ENCODE measurements around the gene FAM131C.

FAM131C gene, protein sequence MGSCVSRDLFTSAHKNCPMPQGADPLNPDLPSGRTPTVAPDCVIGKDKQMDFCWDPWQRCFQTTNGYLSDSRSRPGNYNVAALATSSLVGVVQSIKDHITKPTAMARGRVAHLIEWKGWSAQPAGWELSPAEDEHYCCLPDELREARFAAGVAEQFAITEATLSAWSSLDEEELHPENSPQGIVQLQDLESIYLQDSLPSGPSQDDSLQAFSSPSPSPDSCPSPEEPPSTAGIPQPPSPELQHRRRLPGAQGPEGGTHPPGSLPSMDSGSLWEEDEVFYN

DNA sequence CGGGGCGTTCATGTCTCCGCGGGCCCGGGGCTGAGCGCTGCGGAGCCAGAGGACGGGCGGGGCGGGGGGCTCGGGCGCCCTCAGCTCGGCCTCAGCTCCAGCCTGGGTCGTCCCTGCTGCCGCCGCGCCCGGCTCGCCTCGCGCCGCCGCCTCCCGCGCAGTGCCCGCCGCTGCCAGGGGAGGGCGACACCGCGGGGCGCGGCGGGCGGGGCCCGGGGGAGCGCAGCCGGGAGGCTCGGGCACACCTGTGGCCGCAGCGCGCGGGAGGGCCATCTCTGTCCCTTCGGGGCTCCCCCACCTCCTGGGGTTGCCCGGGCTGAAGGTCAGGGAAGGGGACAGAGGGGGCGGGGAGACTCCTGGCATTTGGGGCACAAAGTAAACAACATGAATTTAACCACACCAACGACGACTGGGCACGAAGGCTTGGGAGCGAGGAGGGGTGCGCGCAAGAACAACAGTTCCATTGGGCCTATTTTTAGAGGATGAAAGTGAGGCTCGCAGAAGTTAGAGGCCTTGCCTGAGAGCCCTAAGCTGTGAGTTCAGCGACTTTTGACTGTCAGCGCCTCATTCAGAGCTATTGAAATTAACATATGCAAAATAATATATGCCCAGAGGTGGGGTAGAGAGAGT lies at the start of gene FAM131C:
FAM131C (minus strand) TSS at position 162 of the 630 bp plus-strand sequence. CDS start 209 bp downstream, outside the sequence.
- no peak for DNase-seq (ENCODE audit: low read depth)
- no peak for TF ChIP-seq CTCF (conservative IDR thresholded peaks at IDR 0.05; ENCODE audit: low read depth, low read length)
- peak within 1 kb of the TSS; percentile 40 for H3K4me3 ChIP-seq (ENCODE audit: low read length)

DNA sequence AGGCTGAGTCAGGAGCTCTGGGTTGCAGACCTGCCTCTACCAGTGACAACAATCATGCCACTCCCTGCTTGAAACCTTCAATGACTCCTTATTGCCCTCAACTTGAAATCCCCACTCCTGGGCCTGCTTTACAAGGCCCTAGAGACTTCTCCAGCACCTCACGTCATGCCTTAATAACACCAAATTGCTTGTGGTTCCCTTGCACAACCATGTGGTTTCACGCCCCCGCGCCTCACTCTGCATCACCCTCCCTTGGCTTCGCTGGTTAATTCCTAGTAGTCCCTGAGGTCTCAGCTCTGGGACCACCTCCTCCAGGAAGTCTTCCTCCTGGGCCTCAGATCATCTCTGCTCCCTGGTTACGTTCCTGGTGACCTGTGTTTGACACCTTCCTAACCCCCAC lies 49.5 kb upstream of the FAM131C start:
- DNase-seq (ENCODE audit: low read depth), result no peak
- TF ChIP-seq CTCF (conservative IDR thresholded peaks at IDR 0.05; ENCODE audit: low read depth, low read length), result no peak
- no peak overlapping the region for H3K4me3 ChIP-seq (ENCODE audit: low read length)

GRCh38 chr1:16122350-16122881 lies 49.0 kb upstream of the FAM131C start:
- DNase-seq (ENCODE audit: low read depth), result no peak
- no peak for TF ChIP-seq CTCF (conservative IDR thresholded peaks at IDR 0.05; ENCODE audit: low read depth, low read length)

DNA sequence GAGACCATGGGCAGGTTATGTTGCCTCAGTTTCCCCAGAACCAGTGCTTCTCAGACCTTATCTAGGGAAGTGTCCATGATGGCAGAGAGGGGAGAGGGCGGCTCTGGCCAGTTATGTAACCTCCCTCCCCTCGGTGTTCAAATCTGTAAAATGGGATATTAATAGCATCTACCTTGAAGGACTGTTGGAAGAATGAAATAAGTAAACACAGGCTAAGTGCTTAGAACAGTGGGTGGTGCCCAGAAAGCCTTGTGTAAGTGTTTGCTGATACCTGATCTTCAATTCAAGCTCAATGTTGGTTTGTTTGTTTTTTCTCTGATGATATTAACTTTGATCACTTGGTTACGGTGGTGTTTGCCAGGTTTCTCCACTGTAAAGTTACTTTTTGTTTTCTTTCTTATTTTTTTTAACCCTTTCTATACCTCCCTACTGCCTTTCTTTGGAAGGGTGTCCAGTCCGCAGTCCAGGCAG lies 47.5 kb upstream of the FAM131C start:
- DNase-seq (ENCODE audit: low read depth), result no peak
- TF ChIP-seq CTCF (conservative IDR thresholded peaks at IDR 0.05; ENCODE audit: low read depth, low read length), result no peak
- H3K4me3 ChIP-seq (ENCODE audit: low read length), result no peak overlapping the region

More at GRCh38 chr1:16122350-16122881, 49.0 kb upstream of the FAM131C start:
- H3K4me3 ChIP-seq (ENCODE audit: low read length), result no peak overlapping the region

- TF ChIP-seq CTCF (conservative IDR thresholded peaks at IDR 0.05; ENCODE audit: low read depth, low read length), result no peak
- DNase-seq (ENCODE audit: low read depth), result no peak
- H3K4me3 ChIP-seq (ENCODE audit: low read length), result no peak overlapping the region
Measured at GRCh38 chr1:16120407-16120806, 47.0 kb upstream of the FAM131C start.

DNA sequence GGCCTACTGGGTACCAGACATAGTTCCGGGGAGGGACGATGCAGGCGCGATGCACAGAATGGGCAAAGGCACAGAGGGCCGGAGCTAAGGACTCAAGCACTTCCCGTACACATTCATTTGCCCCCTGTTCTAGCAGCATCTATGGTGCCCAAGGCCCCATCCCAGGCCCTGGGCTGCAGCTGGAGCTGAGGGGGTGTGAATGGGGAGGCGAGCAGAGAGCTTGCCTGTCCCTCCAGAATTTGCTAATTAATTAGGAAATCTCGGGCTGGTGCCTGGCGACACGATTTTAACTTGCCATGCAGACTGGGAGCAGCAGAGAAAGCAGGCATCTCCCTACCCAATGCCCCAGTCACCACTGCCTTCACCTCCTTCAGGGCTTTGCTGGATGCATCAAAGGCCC lies 46.5 kb upstream of the FAM131C start:
- no peak for TF ChIP-seq CTCF (conservative IDR thresholded peaks at IDR 0.05; ENCODE audit: low read depth, low read length)
- DNase-seq (ENCODE audit: low read depth), result no peak
- no peak overlapping the region for H3K4me3 ChIP-seq (ENCODE audit: low read length)

Measured in retinal pigment epithelial cell (primary cell).